ENCODE results near the gene RNF152.
"Not testable (repeated sequence)": the region's sequence is repeated elsewhere in the genome, so short reads cannot be mapped to it uniquely, and the experiment has no call there.

The RNF152 gene

GRCh38 chr18:61808286-61808685 lies 84.5 kb downstream of the RNF152 start:
- DNase-seq = no peak

- no peak for DNase-seq
Observed at GRCh38 chr18:61803393-61803792, 89.4 kb downstream of the RNF152 start.

GRCh38 chr18:61797696-61798590 lies 94.9 kb downstream of the RNF152 start:
- DNase-seq = no peak

- DNase-seq = no peak
Observed at GRCh38 chr18:61791031-61791430, 101.8 kb downstream of the RNF152 start.

- not testable (repeated sequence) for DNase-seq
Observed at GRCh38 chr18:61787011-61787670, 105.7 kb downstream of the RNF152 start.

- no peak for DNase-seq
Observed at GRCh38 chr18:61785588-61785987, 107.2 kb downstream of the RNF152 start.

- DNase-seq = no peak
Observed at GRCh38 chr18:61784834-61785233, 108.0 kb downstream of the RNF152 start.

- no peak for DNase-seq
Observed at GRCh38 chr18:61782545-61782944, 110.3 kb downstream of the RNF152 start.

GRCh38 chr18:61776201-61776600 lies 116.6 kb downstream of the RNF152 start:
- not testable (repeated sequence) for DNase-seq

- no peak for DNase-seq
Observed at GRCh38 chr18:61774846-61775245, 118.0 kb downstream of the RNF152 start.

- no peak for DNase-seq
Observed at GRCh38 chr18:61772293-61772848, 120.4 kb downstream of the RNF152 start.

GRCh38 chr18:61771861-61772260 lies 120.9 kb downstream of the RNF152 start:
- DNase-seq = no peak

- DNase-seq = no peak
Observed at GRCh38 chr18:61770279-61770678, 122.5 kb downstream of the RNF152 start.

GRCh38 chr18:61766266-61766884 lies 126.4 kb downstream of the RNF152 start:
- no peak for DNase-seq

- no peak for DNase-seq
Observed at GRCh38 chr18:61765097-61765496, 127.7 kb downstream of the RNF152 start.

GRCh38 chr18:61764381-61764780 lies 128.4 kb downstream of the RNF152 start:
- no peak for DNase-seq

- DNase-seq = no peak
Observed at GRCh38 chr18:61761875-61762274, 130.9 kb downstream of the RNF152 start.

All from stimulated activated CD4-positive, alpha-beta T cell treated with anti-CD3 and anti-CD28 coated beads, Interleukin-1b, Interleukin-23, amount 100 ng/mL, for 48 hours (primary cell).